Measurements from ENCODE around the gene B4GALT7.
"Not testable (repeated sequence)": the region's sequence is repeated elsewhere in the genome, so short reads cannot be mapped to it uniquely, and the experiment has no call there.

Gene B4GALT7

DNA sequence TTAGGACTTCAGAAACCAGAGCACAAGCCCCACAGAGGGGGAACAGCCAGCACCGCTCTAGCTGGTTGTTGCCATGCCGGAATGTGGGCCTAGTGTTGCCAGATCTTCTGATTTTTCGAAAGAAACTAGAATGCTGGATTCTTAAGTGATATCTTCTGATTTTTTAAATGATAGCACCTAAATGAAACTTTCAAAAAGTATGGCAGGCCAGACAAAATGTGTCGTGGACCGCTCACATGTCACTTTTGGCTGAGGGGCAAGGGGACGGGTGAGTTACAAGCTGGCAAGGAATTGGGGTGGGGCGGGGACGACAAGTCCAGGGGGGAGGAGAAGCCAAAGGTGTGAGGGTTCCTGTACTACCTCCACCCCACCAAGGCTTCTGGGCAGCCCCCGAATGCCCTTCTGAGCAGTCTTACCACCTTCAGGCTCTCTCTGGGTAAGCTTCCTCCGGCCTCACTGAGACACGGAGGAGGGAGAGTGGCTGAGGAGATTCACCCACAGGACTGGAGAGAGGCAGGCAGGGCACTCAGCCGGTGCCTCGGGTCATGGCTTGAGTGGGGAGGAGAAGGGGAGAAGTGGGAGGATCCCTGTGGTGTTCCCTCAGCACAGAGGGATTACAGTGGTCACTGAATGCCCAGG, 10.3 kb downstream of the B4GALT7 start:
- no peak for DNase-seq (ENCODE audit: low read depth)

GRCh38 chr5:177610770-177611445, 11.0 kb downstream of the B4GALT7 start:
- no peak for DNase-seq (ENCODE audit: low read depth)

DNA sequence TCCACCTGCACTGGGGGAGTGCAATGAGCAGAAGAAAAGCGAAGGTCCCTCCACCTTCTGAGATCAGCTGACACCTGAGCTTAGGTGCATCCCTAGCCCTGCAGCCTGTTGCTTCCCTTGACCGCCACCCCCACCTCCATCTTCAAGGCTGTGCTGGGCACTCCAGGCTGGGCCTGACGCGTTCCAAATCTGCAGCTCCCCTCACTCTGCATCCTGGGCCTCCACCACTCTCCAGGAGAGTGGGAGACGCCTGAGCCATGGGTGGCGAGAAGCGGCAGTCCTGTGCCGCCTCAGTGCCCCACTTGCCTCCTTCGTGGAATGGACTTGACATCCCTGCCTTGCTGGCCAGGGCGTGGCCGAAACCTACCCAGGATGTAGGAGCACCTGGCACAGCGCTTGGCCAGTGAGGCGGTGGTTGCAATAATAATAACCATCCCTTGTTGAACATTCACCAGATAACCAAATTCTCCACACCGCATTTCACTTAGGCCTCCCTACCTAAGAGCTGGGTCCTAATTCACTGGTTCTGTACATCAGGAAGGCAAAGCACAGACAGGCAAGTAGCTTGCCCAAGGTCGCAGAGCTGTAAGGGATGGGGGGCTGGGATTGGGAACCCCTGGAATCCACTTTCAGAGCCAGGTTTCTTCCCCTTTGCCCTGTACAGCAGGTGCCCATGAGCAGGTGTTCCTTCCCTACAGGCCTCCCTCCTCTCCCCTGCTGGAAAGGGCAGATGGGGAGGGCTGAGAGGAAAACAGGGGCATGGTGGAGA, 11.7 kb downstream of the B4GALT7 start:
- no peak for DNase-seq (ENCODE audit: low read depth)

DNA sequence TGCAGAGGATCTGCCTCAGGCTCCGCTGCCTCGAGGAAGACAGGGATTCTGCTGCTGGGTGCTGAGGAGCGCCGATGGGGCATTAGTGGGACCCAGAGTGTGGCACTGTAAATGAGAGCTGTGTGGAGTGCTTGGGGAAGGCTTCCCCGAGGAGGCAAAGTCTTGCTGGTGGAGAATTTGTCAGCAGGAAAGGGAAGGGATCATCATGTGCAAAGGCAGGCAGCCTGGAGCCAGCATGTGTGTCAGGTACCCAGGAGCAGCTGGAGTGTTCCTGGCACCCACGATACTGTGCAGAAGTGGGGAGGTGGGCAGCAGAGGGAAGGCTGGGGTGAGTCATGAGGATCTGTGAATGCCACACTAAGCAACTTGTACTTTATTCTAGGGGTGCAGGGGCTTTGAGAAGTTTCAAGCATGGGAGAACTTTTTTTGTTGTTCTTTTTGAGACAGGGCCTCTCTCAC, 12.3 kb downstream of the B4GALT7 start:
- DNase-seq (ENCODE audit: low read depth), result no peak

GRCh38 chr5:177620560-177620959, 20.6 kb downstream of the B4GALT7 start:
- DNase-seq (ENCODE audit: low read depth), result no peak

GRCh38 chr5:177624172-177624571, 24.2 kb downstream of the B4GALT7 start:
- DNase-seq (ENCODE audit: low read depth), result not testable (repeated sequence)

DNA sequence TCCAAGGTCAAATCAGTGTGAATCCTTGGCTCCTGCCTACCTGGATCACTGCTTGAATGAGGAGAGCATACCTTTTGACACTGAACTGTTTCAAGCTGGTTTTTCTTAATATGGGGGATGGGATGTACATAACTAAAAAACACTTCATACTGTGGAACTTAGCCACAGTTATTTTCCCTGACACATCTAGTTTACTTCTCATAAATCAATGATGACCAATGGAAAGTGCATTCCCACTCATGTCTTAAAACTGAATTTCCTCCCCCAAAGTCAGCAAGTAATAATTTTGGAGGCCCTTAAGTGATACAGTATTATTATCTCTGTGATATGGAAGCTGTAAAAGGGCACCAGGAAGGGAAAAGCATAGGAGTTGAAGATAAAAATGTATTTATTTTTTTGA, 30.3 kb downstream of the B4GALT7 start:
- not testable (repeated sequence) for DNase-seq (ENCODE audit: low read depth)

DNA sequence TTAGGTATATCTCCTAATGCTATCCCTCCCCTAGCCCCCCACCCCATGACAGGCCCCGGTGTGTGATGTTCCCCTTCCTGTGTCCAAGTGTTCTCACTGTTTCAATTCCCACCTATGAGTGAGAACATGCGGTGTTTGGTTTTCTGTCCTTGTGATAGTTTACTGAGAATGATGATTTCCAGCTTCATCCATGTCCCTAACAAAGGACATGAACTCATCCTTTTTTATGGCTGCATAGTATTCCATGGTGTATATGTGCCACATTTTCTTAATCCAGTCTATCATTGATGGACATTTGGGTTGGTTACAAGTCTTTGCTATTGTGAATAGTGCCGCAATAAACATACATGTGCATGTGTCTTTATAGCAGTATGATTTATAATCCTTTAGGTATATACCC, 35.0 kb downstream of the B4GALT7 start:
- DNase-seq (ENCODE audit: low read depth), result not testable (repeated sequence)

DNA sequence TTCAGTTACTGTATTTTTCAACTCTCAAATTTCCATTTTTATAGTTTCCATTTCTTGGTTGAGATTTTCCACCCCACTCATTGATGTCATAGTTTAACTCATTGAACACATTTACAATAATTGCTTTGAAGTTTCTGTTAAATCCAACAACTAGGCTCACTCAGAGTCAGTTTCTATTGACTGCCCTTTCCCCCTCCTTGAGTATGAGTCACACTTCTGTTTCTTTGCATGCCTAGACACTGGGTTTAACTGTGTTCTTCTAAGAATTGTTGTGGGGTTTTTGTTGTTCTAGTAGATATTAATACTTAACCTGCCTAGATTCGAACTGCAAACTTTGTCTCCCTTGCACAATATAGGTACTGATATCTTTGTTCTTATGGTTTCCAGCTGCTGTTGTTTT, 45.5 kb downstream of the B4GALT7 start:
- not testable (repeated sequence) for DNase-seq (ENCODE audit: low read depth)

GRCh38 chr5:177651235-177651634, 51.3 kb downstream of the B4GALT7 start:
- DNase-seq (ENCODE audit: low read depth), result not testable (repeated sequence)

DNA sequence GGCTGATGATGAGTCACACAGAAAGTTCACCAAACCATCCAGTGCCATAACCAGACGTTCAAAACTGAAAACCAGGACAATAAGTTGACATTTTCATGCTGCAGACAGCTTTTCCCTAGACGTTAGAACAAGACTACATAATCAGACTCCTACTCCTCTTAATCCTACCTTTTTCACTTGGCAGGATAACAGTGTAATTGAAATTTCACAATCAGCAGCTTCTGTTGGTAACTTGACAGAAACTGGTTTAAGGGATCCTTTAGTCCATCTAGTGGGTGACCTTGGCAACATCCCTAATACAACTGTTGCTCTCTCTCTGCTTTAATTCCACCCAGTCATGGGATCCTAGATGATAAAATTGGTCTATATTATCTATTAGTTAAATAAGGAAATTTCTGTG, 57.9 kb downstream of the B4GALT7 start:
- DNase-seq (ENCODE audit: low read depth), result not testable (repeated sequence)

GRCh38 chr5:177658542-177658941, 58.6 kb downstream of the B4GALT7 start:
- not testable (repeated sequence) for DNase-seq (ENCODE audit: low read depth)

Data from stimulated activated CD8-positive, alpha-beta memory T cell treated with anti-CD3 and anti-CD28 coated beads, Interleukin-12 subunit alpha, Interleukin-12 subunit beta, amount 100 ng/mL, for 1 hour (primary cell).